ENCODE data around the gene OTUB2.

OTUB2 gene

GRCh38 chr14:94026173-94026888 is at the start of gene OTUB2:
Gene OTUB2, plus strand, starts transcription at chr14:94026340. Its CDS starts 198 bp downstream, at chr14:94026538.
- peak; percentile 85 for FAIRE-seq
- peak; percentile 99 for DNase-seq (ENCODE audit: insufficient read length, low spot score)

GRCh38 chr14:93976477-93977057 is 49.6 kb upstream of the OTUB2 start, which contains the start of gene ASB2:
Gene ASB2, minus strand, starts transcription at chr14:93976570. Its CDS starts 12,031 bp downstream, at chr14:93964539.
- DNase-seq (ENCODE audit: insufficient read length, low spot score) (no peak), FAIRE-seq (no peak)

GRCh38 chr14:93977171-93977570 is 49.0 kb upstream of the OTUB2 start:
- no peak for DNase-seq (ENCODE audit: insufficient read length, low spot score)
- no peak for FAIRE-seq

DNA sequence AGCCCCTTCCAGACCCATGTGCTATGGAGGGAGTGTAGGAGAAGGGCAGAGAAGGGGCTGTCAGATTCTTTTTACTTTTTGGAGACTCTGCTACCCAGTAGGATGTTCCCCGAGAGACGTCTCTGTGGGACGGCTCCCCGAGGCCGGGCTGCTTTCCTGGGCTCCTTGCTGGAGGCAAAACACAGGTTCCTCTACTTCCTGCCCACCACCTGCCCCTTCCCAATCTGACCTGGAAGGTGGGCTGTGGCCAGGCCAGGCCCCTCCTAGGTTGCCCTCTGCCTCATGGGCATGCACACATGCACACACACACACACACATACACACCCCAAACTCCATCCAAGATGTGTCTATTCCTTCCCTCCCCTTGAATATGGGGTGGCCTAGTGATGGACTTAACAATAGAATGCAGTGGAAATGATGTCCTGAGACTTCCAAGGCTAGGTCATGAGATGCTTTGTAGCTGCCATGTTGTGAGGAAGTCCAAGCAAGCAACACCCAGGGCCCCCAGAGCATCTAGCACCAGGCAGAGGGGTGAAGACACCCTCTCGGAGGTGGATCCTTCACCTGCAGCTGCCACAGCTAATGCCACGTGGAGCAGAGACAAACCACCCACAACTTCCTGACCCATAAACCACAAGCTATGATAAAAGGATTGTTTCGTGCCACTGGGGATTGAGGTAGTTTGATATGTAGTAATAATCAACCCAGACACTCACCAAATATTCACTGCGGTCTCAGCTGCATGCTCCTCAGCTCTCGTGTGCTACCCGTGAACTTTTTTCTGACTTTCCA is 48.2 kb upstream of the OTUB2 start:
- DNase-seq (ENCODE audit: insufficient read length, low spot score) (no peak), FAIRE-seq (no peak)

GRCh38 chr14:93978735-93979134 is 47.4 kb upstream of the OTUB2 start:
- FAIRE-seq (no peak), DNase-seq (ENCODE audit: insufficient read length, low spot score) (no peak)

GRCh38 chr14:93980456-93981201 is 45.5 kb upstream of the OTUB2 start:
- DNase-seq (ENCODE audit: insufficient read length, low spot score), result no peak
- FAIRE-seq, result no peak

DNA sequence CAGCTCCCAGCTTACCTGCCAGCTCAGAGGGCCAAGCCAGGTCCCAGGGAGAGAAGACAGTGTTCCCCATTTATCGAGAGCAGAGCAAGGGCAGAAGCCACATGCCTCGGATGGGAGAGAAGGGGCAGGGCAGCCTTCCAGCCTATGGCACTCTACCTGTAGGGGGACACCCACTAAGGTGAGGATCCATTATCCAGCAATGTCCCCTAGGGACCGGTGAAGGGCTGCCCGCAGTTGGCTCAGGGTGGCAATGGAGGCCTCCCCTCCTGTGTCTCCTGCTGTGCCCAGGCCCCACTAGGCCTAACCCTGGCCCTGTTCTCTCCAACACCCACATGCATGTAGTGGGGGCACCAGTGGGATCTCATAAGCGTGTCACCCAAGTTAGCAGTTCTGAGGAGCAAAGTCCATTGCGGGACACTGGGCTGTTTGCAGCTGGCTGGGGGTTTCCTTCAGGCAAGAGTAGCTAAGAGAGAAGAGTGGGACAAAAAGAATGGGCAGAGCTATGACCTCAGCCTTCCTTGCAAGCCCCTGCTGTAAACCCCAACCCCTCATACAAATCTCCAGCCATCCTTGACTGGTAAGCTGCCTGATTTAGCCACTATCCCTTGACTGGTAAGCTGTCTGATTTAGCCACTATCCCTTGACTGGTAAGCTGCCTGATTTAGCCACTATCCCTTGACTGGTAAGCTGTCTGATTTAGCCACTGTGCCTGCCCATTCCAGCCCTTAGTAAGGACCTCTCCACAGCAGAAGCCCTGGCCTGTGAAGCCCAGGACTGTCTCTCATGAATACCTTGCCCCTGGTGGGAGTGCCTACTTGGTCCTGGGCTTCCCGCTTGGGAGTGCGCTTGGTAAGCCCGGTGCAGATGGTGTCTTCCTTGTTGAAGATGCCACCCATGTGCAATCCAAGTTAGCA is 44.6 kb upstream of the OTUB2 start:
- DNase-seq (ENCODE audit: insufficient read length, low spot score) (no peak), FAIRE-seq (no peak)

- DNase-seq (ENCODE audit: insufficient read length, low spot score) (no peak), FAIRE-seq (no peak)
These were observed 43.7 kb upstream of the OTUB2 start for GRCh38 chr14:93982230-93983007.

DNA sequence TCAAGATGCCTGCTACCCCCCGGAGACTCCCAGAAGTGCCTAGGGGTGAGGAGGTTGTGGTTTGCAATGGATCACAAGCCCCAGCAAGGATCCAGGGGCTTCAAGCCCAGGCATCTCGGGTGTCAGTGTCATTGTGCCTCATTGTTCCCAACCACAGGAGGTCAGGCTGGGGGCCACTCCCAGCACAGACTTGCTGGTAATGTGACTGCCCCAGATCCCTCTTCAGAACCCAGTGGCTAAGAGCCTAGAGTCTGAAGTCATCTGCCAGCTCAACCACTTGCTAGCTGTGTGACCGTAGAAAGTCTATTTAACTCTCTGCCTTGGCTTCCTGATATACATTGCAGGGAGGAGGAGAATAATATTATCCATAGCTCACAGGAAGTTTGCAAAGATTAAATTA is 42.1 kb upstream of the OTUB2 start:
- FAIRE-seq, result no peak
- DNase-seq (ENCODE audit: insufficient read length, low spot score), result no peak

DNA sequence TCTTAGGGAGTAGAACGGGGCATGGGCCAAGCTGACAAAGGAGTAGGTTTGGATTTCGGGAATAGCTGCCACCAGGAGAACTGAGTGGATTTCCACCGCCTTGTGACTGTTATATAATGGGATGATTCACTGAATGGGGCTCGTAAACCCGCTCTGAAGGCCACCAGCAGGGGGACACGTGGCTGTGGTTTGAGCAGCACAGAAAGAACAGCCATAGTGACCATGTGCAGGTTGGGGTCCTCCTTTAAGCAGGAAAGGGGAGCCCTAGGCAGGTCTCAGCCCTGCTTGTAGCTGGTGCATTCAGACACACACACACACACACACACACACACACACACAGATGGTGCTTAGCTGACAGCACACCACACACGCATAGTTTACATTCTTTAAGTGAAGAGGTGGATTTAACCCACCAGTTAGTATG is 41.1 kb upstream of the OTUB2 start:
- peak; percentile 98 for FAIRE-seq
- DNase-seq (ENCODE audit: insufficient read length, low spot score), result peak; percentile 63

- FAIRE-seq, result no peak
- DNase-seq (ENCODE audit: insufficient read length, low spot score), result peak; percentile 39
These were observed 39.2 kb upstream of the OTUB2 start for GRCh38 chr14:93986955-93987354.

- no peak for DNase-seq (ENCODE audit: insufficient read length, low spot score)
- no peak for FAIRE-seq
These were observed 38.8 kb upstream of the OTUB2 start for GRCh38 chr14:93987376-93987775.

DNA sequence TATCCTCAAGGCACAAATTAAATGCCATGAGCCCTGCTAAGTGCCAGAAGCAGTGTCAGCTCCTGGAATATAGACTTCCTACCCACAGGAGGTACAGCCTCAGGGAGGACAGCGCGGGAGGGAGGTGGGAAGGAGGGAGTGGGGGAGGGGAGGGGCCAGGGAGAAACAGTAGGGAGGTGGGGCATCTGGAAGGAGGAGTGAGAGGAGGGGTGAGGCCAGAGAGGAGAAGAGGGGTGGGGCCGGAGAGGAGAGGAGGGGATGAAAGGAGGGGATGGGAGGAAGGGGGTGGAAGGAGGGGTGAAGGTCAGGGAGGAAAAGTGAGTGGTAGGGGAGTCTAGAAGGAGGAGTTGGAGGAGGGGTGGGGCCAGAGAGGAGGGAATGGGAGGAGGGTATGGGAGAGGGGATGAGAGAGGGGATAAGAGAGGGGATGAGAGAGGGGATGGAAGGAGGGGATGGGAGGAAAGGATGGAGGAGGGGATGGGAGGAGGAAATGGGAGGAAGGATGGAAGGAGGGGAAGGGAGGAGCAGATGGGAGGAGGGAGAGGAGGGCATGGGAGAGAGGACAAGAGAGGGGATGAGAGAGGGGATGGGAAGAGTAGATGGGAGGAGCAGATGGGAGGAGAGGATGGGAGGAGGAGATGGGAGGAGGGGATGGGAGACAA is 38.2 kb upstream of the OTUB2 start:
- no peak for DNase-seq (ENCODE audit: insufficient read length, low spot score)
- no peak for FAIRE-seq

DNA sequence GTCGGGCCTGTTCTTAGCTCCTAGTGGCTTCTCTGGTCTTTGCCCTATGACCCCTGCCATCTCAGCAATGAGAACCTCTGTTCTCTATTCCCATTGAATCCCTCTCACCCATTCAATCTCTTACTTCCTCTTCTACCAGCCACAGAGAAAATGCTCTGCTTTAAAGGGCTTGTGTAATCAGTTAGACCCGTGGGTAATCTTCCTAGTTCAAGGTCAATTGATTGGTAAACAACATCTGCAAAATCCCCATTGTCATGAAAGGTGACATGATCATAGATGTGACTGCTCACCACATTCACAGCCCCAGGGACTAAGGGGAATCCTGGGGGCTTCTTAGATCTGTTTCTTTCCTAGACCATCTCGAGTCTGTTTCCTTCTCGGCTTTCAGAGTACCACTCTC is 36.2 kb upstream of the OTUB2 start:
- no peak for DNase-seq (ENCODE audit: insufficient read length, low spot score)
- FAIRE-seq, result no peak

GRCh38 chr14:93991212-93991611 is 34.9 kb upstream of the OTUB2 start:
- FAIRE-seq (no peak), DNase-seq (ENCODE audit: insufficient read length, low spot score) (no peak)

- DNase-seq (ENCODE audit: insufficient read length, low spot score) (no peak), FAIRE-seq (no peak)
These were observed 34.5 kb upstream of the OTUB2 start for GRCh38 chr14:93991649-93992048.

- FAIRE-seq (no peak), DNase-seq (ENCODE audit: insufficient read length, low spot score) (no peak)
These were observed 32.8 kb upstream of the OTUB2 start for GRCh38 chr14:93993382-93993781.

DNA sequence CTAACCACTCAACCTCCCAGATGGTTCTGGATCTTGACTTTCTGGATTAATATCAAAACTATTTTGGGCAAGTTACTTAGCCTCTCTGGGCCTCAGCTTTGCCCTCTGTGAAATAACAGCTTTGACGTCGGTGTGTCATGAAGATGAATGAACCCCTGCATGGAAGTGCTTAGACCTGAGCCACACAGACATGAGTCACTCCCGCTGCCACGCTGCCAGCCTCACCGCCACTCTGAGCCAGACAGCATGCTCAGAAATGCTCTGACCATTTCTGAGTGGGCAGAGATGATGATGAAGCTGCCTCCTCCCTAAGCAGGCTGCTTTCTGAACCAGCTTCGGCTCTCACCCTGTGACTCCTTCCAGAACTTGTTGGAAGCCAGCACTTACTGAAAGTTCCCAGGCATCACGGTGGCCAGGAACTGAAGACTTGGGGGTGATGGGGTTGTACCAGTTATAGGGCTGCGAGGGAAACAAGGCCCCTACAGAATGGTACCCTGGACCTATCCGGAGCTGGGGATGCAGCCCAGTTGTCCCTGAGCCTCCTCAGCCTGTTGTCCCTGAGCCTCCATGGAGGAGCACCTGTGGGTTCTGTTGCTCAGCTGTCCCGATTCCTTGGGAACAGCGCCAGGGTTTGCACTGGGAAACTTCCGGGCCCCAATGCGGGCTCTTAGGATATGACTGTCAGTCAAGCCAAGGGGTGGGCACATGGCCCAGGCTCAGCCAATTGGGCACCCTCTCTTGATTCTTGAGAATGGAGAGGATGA is 31.0 kb upstream of the OTUB2 start:
- FAIRE-seq, result peak; percentile 80

More for the DNA sequence above, 31.0 kb upstream of the OTUB2 start:
- DNase-seq (ENCODE audit: insufficient read length, low spot score), result peak; percentile 50
